ENCODE data around the gene TMEM40. TPM values are rescaled to one million over a fixed set of nuclear protein-coding genes. Genes with fewer than 3 reads are reported as not detected.

Gene TMEM40
- total RNA-seq, 4 donors from 2014 or later, result 46.4 to 93.6 (median 50.7) TPM

GRCh38 chr3:12773710-12774086 lies 14.6 kb upstream of the TMEM40 start:
- DNase-seq (ENCODE audit: low spot score in 2 of 2), result no peak
- no peak for TF ChIP-seq CTCF (IDR thresholded peaks at IDR 0.05)
- no peak for TF ChIP-seq POLR2A (IDR thresholded peaks at IDR 0.05)

GRCh38 chr3:12773030-12773709 lies 14.1 kb upstream of the TMEM40 start:
- no peak overlapping the region for H3K4me3 ChIP-seq (ENCODE audit: low read depth, poor library complexity, severe bottlenecking)
- intact Hi-C loops (cut with DNase I; ENCODE audit: low total_unique reads), result no loop called here
- DNase-seq (ENCODE audit: low spot score in 2 of 2), result no peak
- 77 to 79% methylated on average over 2 of the region's 2 CpGs for WGBS, 2 donors
- TF ChIP-seq CTCF (IDR thresholded peaks at IDR 0.05) (no peak), POLR2A (IDR thresholded peaks at IDR 0.05) (no peak)

More at GRCh38 chr3:12773710-12774086, 14.6 kb upstream of the TMEM40 start:
- no peak overlapping the region for H3K4me3 ChIP-seq (ENCODE audit: low read depth, poor library complexity, severe bottlenecking)
- intact Hi-C loops (cut with DNase I; ENCODE audit: low total_unique reads), result no loop called here
- 75 to 100% methylated on average over 1 of the region's 1 CpG for WGBS, 2 donors

DNA sequence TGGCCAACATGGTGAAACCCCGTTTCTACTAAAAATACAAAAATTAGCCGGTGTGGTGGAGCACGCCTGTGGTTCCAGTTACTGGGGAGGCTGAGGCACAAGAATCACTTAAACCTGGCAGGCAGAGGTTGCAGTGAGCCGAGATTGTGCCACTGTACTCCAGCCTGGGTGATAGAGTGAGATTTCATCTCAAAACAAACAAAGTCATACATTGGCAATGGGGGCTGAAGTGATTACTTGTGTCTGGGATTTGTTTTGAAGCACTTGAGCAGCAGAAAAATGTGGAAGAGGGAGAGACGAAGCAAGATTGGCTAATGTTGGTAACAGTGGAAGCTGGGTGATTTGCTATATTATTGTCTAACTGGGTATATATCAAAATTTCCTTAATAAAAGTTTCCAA lies 13.4 kb upstream of the TMEM40 start:
- no peak overlapping the region for H3K4me3 ChIP-seq (ENCODE audit: low read depth, poor library complexity, severe bottlenecking)
- 85 to 92% methylated on average over 5 of the region's 5 CpGs for WGBS, 2 donors
- intact Hi-C loops (cut with DNase I; ENCODE audit: low total_unique reads), result no loop called here
- TF ChIP-seq POLR2A (IDR thresholded peaks at IDR 0.05), result no peak
- no peak for TF ChIP-seq CTCF (IDR thresholded peaks at IDR 0.05)
- no peak for DNase-seq (ENCODE audit: low spot score in 2 of 2)

DNA sequence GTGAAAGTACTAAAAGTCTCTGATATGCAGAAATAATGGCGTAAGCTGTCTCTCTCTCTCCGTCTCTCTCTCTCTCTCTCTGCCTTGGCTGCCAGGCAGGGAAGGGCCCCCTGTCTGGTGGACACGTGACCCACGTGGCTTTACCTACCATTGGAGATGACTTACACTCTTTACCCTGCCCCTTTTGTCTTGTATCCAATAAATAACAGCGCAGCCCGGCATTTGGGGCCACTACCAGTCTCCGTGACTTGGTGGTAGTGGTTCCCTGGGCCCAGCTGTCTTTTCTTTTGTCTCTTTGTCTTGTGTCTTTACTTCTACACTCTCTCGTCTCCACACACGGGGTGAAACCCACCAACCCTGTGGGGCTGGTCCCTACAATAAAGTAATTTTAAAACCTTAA lies 12.2 kb upstream of the TMEM40 start:
- no peak overlapping the region for H3K4me3 ChIP-seq (ENCODE audit: low read depth, poor library complexity, severe bottlenecking)
- WGBS, 2 donors, result 91 to 94% methylated on average over 9 of the region's 9 CpGs
- TF ChIP-seq POLR2A (IDR thresholded peaks at IDR 0.05) (no peak), CTCF (IDR thresholded peaks at IDR 0.05) (no peak)
- DNase-seq (ENCODE audit: low spot score in 2 of 2), result no peak
- intact Hi-C loops (cut with DNase I; ENCODE audit: low total_unique reads), result no loop called here

DNA sequence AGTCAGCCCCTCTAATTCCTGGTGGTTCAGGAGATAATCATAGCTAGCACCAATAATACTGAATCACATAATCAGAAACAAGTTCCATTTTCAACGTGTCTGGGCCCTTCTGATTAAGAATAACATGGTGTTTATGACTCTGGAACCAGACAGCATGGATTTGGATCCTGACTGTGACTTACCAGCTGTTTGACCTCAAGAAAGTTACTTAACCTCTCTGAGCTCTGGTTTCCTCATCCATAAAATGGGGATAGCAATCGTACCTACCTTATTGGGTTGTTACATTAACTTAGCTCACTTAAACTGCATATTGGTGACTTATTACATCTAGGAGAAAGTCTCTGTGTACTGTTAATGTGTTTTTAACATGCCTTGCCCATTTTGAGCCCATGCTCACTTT lies 10.7 kb upstream of the TMEM40 start:
- intact Hi-C loops (cut with DNase I; ENCODE audit: low total_unique reads), result no loop called here
- 70 to 82% methylated on average over 2 of the region's 2 CpGs for WGBS, 2 donors
- no peak for DNase-seq (ENCODE audit: low spot score in 2 of 2)
- TF ChIP-seq POLR2A (IDR thresholded peaks at IDR 0.05) (no peak), CTCF (IDR thresholded peaks at IDR 0.05) (no peak)
- no peak overlapping the region for H3K4me3 ChIP-seq (ENCODE audit: low read depth, poor library complexity, severe bottlenecking)
